ENCODE measurements around the gene RSL1D1.
"Not testable (repeated sequence)": the region's sequence is repeated elsewhere in the genome, so short reads cannot be mapped to it uniquely, and the experiment has no call there.

GRCh38 chr16:11784980-11785599 lies 66.3 kb downstream of the RSL1D1 start:
- not testable (repeated sequence) for TF ChIP-seq CTCF, POLR2A (IDR thresholded peaks at IDR 0.05)

Measured in lower leg skin (tissue), 3 donors.